ENCODE data around the gene MGMT.

MGMT gene

GRCh38 chr10:129440247-129440646 lies 26.8 kb upstream of the MGMT start:
- Histone ChIP-seq H3K4me1 (ENCODE audit: control insufficient read depth, insufficient read depth, low read length, unreplicated experiment) (no peaks in the 10 kb centered on the region), H3K36me3 (ENCODE audit: insufficient read depth, low read length) (no peaks in the 10 kb centered on the region), H3K4me3 (ENCODE audit: low read depth, low read length) (no peak overlapping the region), H3K27ac (ENCODE audit: low read depth, low read length) (no peak overlapping the region), H3K27me3 (ENCODE audit: insufficient read depth, low read length) (no peaks in the 10 kb centered on the region; the same call in 1 of the 2 replicates), H3K79me2 (ENCODE audit: control insufficient read depth, insufficient read depth, low read length, unreplicated experiment) (no peaks in the 10 kb centered on the region), H2AFZ (ENCODE audit: low read length, unreplicated experiment) (no peak overlapping the region)

GRCh38 chr10:129440722-129441316 lies 26.2 kb upstream of the MGMT start:
- Histone ChIP-seq H3K4me1 (ENCODE audit: control insufficient read depth, insufficient read depth, low read length, unreplicated experiment) (no peaks in the 10 kb centered on the region), H3K27me3 (ENCODE audit: insufficient read depth, low read length) (no peaks in the 10 kb centered on the region; the same call in 1 of the 2 replicates), H3K36me3 (ENCODE audit: insufficient read depth, low read length) (no peaks in the 10 kb centered on the region), H3K27ac (ENCODE audit: low read depth, low read length) (no peak overlapping the region), H3K79me2 (ENCODE audit: control insufficient read depth, insufficient read depth, low read length, unreplicated experiment) (no peaks in the 10 kb centered on the region), H2AFZ (ENCODE audit: low read length, unreplicated experiment) (no peak overlapping the region), H3K4me3 (ENCODE audit: low read depth, low read length) (no peak overlapping the region)

- H3K27me3 ChIP-seq (ENCODE audit: insufficient read depth, low read length) = no peaks in the 10 kb centered on the region; the same call in 1 of the 2 replicates
- no peak overlapping the region for H3K27ac ChIP-seq (ENCODE audit: low read depth, low read length)
- no peaks in the 10 kb centered on the region for H3K4me1 ChIP-seq (ENCODE audit: control insufficient read depth, insufficient read depth, low read length, unreplicated experiment)
- H2AFZ ChIP-seq (ENCODE audit: low read length, unreplicated experiment) = no peak overlapping the region
- no peaks in the 10 kb centered on the region for H3K36me3 ChIP-seq (ENCODE audit: insufficient read depth, low read length)
- H3K79me2 ChIP-seq (ENCODE audit: control insufficient read depth, insufficient read depth, low read length, unreplicated experiment) = no peaks in the 10 kb centered on the region
- H3K4me3 ChIP-seq (ENCODE audit: low read depth, low read length) = no peak overlapping the region
Measured at GRCh38 chr10:129441372-129442009, 25.6 kb upstream of the MGMT start.

- H3K36me3 ChIP-seq (ENCODE audit: insufficient read depth, low read length) = no peaks in the 10 kb centered on the region
- H3K4me3 ChIP-seq (ENCODE audit: low read depth, low read length) = no peak overlapping the region
- H3K79me2 ChIP-seq (ENCODE audit: control insufficient read depth, insufficient read depth, low read length, unreplicated experiment) = no peaks in the 10 kb centered on the region
- no peaks in the 10 kb centered on the region; the same call in 1 of the 2 replicates for H3K27me3 ChIP-seq (ENCODE audit: insufficient read depth, low read length)
- no peak overlapping the region for H3K27ac ChIP-seq (ENCODE audit: low read depth, low read length)
- H3K4me1 ChIP-seq (ENCODE audit: control insufficient read depth, insufficient read depth, low read length, unreplicated experiment) = no peaks in the 10 kb centered on the region
- no peak overlapping the region for H2AFZ ChIP-seq (ENCODE audit: low read length, unreplicated experiment)
Measured at GRCh38 chr10:129442866-129443265, 24.2 kb upstream of the MGMT start.

GRCh38 chr10:129444359-129444758 lies 22.7 kb upstream of the MGMT start:
- Histone ChIP-seq H3K4me1 (ENCODE audit: control insufficient read depth, insufficient read depth, low read length, unreplicated experiment) (no peaks in the 10 kb centered on the region), H3K27ac (ENCODE audit: low read depth, low read length) (no peak overlapping the region), H2AFZ (ENCODE audit: low read length, unreplicated experiment) (no peak overlapping the region), H3K4me3 (ENCODE audit: low read depth, low read length) (no peak overlapping the region), H3K27me3 (ENCODE audit: insufficient read depth, low read length) (no peaks in the 10 kb centered on the region; the same call in 1 of the 2 replicates), H3K79me2 (ENCODE audit: control insufficient read depth, insufficient read depth, low read length, unreplicated experiment) (no peaks in the 10 kb centered on the region), H3K36me3 (ENCODE audit: insufficient read depth, low read length) (no peaks in the 10 kb centered on the region)

GRCh38 chr10:129445436-129446182 lies 21.4 kb upstream of the MGMT start:
- no peaks in the 10 kb centered on the region for H3K79me2 ChIP-seq (ENCODE audit: control insufficient read depth, insufficient read depth, low read length, unreplicated experiment)
- no peaks in the 10 kb centered on the region for H3K36me3 ChIP-seq (ENCODE audit: insufficient read depth, low read length)
- H3K4me3 ChIP-seq (ENCODE audit: low read depth, low read length) = no peak overlapping the region
- no peaks in the 10 kb centered on the region for H3K27me3 ChIP-seq (ENCODE audit: insufficient read depth, low read length)
- no peak overlapping the region for H2AFZ ChIP-seq (ENCODE audit: low read length, unreplicated experiment)
- H3K4me1 ChIP-seq (ENCODE audit: control insufficient read depth, insufficient read depth, low read length, unreplicated experiment) = no peaks in the 10 kb centered on the region
- H3K27ac ChIP-seq (ENCODE audit: low read depth, low read length) = no peak overlapping the region

GRCh38 chr10:129446183-129446581 lies 20.9 kb upstream of the MGMT start:
- no peak overlapping the region for H2AFZ ChIP-seq (ENCODE audit: low read length, unreplicated experiment)
- H3K79me2 ChIP-seq (ENCODE audit: control insufficient read depth, insufficient read depth, low read length, unreplicated experiment) = no peaks in the 10 kb centered on the region
- no peaks in the 10 kb centered on the region for H3K36me3 ChIP-seq (ENCODE audit: insufficient read depth, low read length)
- no peaks in the 10 kb centered on the region for H3K4me1 ChIP-seq (ENCODE audit: control insufficient read depth, insufficient read depth, low read length, unreplicated experiment)
- H3K4me3 ChIP-seq (ENCODE audit: low read depth, low read length) = no peak overlapping the region
- H3K27ac ChIP-seq (ENCODE audit: low read depth, low read length) = no peak overlapping the region
- peaks cover 2% of the 10 kb centered on the region; the same call in 1 of the 2 replicates for H3K27me3 ChIP-seq (ENCODE audit: insufficient read depth, low read length)

GRCh38 chr10:129447486-129447885 lies 19.6 kb upstream of the MGMT start:
- H3K36me3 ChIP-seq (ENCODE audit: insufficient read depth, low read length) = no peaks in the 10 kb centered on the region

GRCh38 chr10:129448086-129448485 lies 19.0 kb upstream of the MGMT start:
- Histone ChIP-seq H3K4me3 (ENCODE audit: low read depth, low read length) (no peak overlapping the region), H3K36me3 (ENCODE audit: insufficient read depth, low read length) (no peaks in the 10 kb centered on the region), H3K27me3 (ENCODE audit: insufficient read depth, low read length) (peaks cover 6% of the 10 kb centered on the region), H3K79me2 (ENCODE audit: control insufficient read depth, insufficient read depth, low read length, unreplicated experiment) (no peaks in the 10 kb centered on the region), H2AFZ (ENCODE audit: low read length, unreplicated experiment) (no peak overlapping the region), H3K27ac (ENCODE audit: low read depth, low read length) (no peak overlapping the region), H3K4me1 (ENCODE audit: control insufficient read depth, insufficient read depth, low read length, unreplicated experiment) (no peaks in the 10 kb centered on the region)

More at GRCh38 chr10:129447486-129447885, 19.6 kb upstream of the MGMT start:
- H3K4me3 ChIP-seq (ENCODE audit: low read depth, low read length) = no peak overlapping the region
- no peaks in the 10 kb centered on the region for H3K79me2 ChIP-seq (ENCODE audit: control insufficient read depth, insufficient read depth, low read length, unreplicated experiment)
- no peaks in the 10 kb centered on the region for H3K4me1 ChIP-seq (ENCODE audit: control insufficient read depth, insufficient read depth, low read length, unreplicated experiment)
- peaks cover 4% of the 10 kb centered on the region; the same call in 1 of the 2 replicates for H3K27me3 ChIP-seq (ENCODE audit: insufficient read depth, low read length)
- no peak overlapping the region for H2AFZ ChIP-seq (ENCODE audit: low read length, unreplicated experiment)
- H3K27ac ChIP-seq (ENCODE audit: low read depth, low read length) = no peak overlapping the region

GRCh38 chr10:129448539-129448938 lies 18.5 kb upstream of the MGMT start:
- H3K4me1 ChIP-seq (ENCODE audit: control insufficient read depth, insufficient read depth, low read length, unreplicated experiment) = no peaks in the 10 kb centered on the region
- no peaks in the 10 kb centered on the region for H3K36me3 ChIP-seq (ENCODE audit: insufficient read depth, low read length)
- no peak overlapping the region for H3K27ac ChIP-seq (ENCODE audit: low read depth, low read length)
- no peaks in the 10 kb centered on the region for H3K79me2 ChIP-seq (ENCODE audit: control insufficient read depth, insufficient read depth, low read length, unreplicated experiment)
- peaks cover 9% of the 10 kb centered on the region for H3K27me3 ChIP-seq (ENCODE audit: insufficient read depth, low read length)
- H2AFZ ChIP-seq (ENCODE audit: low read length, unreplicated experiment) = no peak overlapping the region
- no peak overlapping the region for H3K4me3 ChIP-seq (ENCODE audit: low read depth, low read length)

Data from ACC112 (cell line).